Activated naive CD4-positive, alpha-beta T cell treated with anti-CD3 and anti-CD28 coated beads, Interleukin-2, amount 10 ng/mL, durations not matched to agents 7 days and 5 days (primary cell): ENCODE measurements around the gene PARD3B.

ENCODE experiments used
- CTCF ChIA-PET: fragments of 350-600 bp; sonication (Branson Sonifier 250); formaldehyde crosslinking; loops from one replicate; lab custom pipeline; 2021; ENCODE audit warnings: antibody characterized with exemption; lab: Charles Lee
- DNase-seq: peaks from one replicate; pipeline ENCODE4 v3.0.0-alpha.2; 2020
- H3K27ac Mint-ChIP-seq: one replicate; pipeline ENCODE4 v1.8.0; 2021; ENCODE audit warnings: mild to moderate bottlenecking, moderate library complexity, mixed read lengths
- H3K27me3 Mint-ChIP-seq: one replicate; pipeline ENCODE4 v1.8.0; 2021; ENCODE audit warnings: mild to moderate bottlenecking, mixed read lengths
- H3K36me3 Mint-ChIP-seq: one replicate; pipeline ENCODE4 v1.8.0; 2021; ENCODE audit warnings: mixed read lengths
- H3K4me1 Mint-ChIP-seq: one replicate; pipeline ENCODE4 v1.8.0; 2021; ENCODE audit warnings: mixed read lengths
- H3K4me3 Mint-ChIP-seq: one replicate; pipeline ENCODE4 v1.8.0; 2021; ENCODE audit warnings: mild to moderate bottlenecking, moderate library complexity, mixed read lengths
- H3K9me3 Mint-ChIP-seq: one replicate; pipeline ENCODE4 v1.8.0; 2021; ENCODE audit warnings: mixed read lengths

The PARD3B gene

DNA sequence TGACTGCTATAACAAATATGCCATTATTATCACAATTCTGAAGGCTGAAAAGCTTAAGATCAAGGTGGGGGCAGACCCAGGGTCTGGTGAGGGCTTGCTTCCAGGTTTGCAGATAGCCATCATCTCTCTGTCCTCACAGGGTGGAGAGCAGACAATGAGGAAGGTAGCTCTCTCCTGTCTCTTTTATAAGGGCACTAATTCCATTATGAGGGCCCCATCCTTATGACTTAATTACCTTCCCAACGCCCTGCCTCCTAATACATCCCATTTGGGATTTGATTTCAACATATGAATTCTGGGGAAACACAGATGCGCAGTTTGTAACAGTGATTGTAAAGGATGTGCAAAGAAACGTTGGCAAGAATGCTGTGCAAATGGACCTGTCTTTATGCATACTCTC is 44.8 kb downstream of the PARD3B start:
- no peak for DNase-seq
- CTCF ChIA-PET: no interaction called here
- H3K4me1 Mint-ChIP-seq: no peaks in the 10 kb centered on the region
- no peak overlapping the region for H3K4me3 Mint-ChIP-seq
- H3K27ac Mint-ChIP-seq: no peak overlapping the region
- peaks cover 7% of the 10 kb centered on the region for H3K27me3 Mint-ChIP-seq
- no peaks in the 10 kb centered on the region for H3K9me3 Mint-ChIP-seq
- H3K36me3 Mint-ChIP-seq: no peaks in the 10 kb centered on the region

DNA sequence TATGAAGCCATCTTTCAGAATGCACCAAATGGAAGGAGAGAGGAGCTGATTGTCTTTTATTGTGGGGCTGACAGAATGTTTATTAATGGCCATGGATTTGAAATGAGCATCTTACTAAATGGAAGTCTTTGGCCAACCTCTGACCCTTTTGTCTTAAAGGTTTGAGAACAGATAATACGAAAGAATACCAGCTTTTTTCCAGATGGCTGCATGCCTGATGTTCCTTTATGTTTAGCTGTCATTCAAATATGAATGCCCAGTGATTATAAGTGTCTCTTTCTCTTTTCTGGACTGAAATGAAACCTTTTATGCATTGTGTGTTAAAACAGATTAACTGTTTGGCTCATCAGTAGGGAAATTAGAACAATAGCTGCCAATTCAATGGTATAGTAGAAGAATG is 46.0 kb downstream of the PARD3B start:
- no peaks in the 10 kb centered on the region for H3K9me3 Mint-ChIP-seq
- H3K27ac Mint-ChIP-seq: no peak overlapping the region
- H3K4me1 Mint-ChIP-seq: no peaks in the 10 kb centered on the region
- H3K27me3 Mint-ChIP-seq: peaks cover 9% of the 10 kb centered on the region
- CTCF ChIA-PET: no interaction called here
- H3K36me3 Mint-ChIP-seq: no peaks in the 10 kb centered on the region
- H3K4me3 Mint-ChIP-seq: no peak overlapping the region
- DNase-seq: no peak

DNA sequence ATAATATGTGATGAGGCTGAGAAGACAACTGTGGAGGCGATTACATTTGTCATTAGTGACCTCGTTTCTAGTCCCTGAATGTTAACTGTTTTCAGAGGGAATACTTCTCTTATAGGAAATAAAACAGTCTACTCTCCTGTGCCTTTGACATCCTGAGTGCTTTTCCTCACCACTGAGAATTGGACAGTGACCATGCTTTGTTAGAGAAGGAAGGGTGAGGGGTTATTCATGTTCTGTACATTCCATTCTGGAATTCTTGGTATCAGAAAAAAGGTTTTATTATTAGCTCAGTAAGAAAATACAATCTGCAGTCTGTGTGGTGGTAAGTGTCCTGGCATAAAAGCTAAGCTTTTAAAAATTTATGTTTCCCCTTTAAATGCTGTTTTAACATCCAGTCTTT is 58.8 kb downstream of the PARD3B start:
- Mint-ChIP-seq H3K36me3 (no peaks in the 10 kb centered on the region), H3K27me3 (peaks cover 8% of the 10 kb centered on the region), H3K9me3 (no peaks in the 10 kb centered on the region), H3K4me3 (no peak overlapping the region), H3K27ac (no peak overlapping the region), H3K4me1 (no peaks in the 10 kb centered on the region)
- CTCF ChIA-PET: no interaction called here
- no peak for DNase-seq

DNA sequence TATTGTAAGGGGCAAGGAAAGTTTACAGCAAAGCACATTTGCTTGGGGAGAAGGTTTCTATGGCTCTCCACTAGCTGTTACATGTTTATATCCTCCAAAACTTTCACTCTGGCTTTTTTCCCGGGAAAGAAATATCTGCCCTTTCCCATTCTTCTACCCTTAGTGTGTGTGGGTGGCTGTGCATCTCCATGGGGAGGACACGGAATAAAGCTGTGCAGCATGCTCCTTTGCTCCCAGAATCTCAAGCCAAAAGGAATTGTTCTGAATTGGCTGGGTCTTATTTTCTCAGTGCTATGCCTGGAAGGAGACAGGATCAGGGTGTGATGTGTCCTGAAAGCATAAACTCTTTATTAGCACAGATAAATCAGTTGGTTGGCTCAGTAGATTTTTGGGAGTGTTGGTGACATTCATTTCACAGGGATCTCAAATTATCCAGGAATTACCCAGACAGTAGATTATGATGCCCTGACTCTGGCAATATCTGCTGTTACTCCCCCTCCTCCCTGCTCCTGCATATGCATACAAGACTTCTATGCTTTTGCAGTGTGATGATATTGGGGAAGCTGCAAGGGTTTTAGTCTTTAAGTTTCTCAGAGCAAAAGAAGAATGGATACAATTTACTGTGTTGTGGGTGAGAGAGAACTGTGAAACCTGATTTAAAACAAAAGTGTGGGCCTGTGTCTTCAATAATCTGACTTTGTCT is 63.1 kb downstream of the PARD3B start:
- no peak for DNase-seq
- Mint-ChIP-seq H3K9me3 (no peaks in the 10 kb centered on the region), H3K36me3 (no peaks in the 10 kb centered on the region), H3K27me3 (peaks cover 4% of the 10 kb centered on the region), H3K27ac (no peak overlapping the region), H3K4me3 (no peak overlapping the region), H3K4me1 (no peaks in the 10 kb centered on the region)
- CTCF ChIA-PET: no interaction called here

DNA sequence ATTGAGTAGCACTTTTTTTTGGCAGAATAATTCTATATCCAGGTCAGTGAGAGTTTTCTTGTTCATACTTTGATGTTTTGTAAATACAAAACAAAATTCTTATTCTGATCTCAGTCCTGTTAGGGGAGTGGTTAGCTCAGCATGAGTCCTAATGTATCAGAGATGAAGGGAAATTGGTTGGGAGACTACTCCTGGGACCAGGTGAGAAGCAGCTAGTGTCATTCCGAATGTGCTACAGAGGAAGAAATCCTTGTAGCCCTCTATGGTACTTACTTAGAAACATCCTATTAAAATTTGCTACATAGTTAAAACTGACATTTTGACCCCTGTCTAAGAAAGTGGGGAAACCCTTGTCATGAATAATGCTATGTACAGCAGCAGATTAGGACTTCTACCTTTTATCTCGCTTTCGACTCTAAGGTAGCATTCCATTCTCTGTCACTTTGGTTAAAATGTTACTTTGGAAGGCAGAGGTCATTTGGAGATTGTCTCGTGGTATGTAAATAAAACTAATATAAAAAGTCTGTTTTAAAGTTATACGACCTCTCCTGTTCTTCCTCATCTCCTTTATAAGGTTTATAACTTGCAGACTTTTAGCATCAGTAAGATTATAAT is 65.8 kb downstream of the PARD3B start:
- Mint-ChIP-seq H3K27me3 (no peaks in the 10 kb centered on the region), H3K27ac (no peak overlapping the region), H3K4me3 (no peak overlapping the region), H3K36me3 (no peaks in the 10 kb centered on the region), H3K4me1 (no peaks in the 10 kb centered on the region), H3K9me3 (no peaks in the 10 kb centered on the region)
- CTCF ChIA-PET: no interaction called here
- no peak for DNase-seq

DNA sequence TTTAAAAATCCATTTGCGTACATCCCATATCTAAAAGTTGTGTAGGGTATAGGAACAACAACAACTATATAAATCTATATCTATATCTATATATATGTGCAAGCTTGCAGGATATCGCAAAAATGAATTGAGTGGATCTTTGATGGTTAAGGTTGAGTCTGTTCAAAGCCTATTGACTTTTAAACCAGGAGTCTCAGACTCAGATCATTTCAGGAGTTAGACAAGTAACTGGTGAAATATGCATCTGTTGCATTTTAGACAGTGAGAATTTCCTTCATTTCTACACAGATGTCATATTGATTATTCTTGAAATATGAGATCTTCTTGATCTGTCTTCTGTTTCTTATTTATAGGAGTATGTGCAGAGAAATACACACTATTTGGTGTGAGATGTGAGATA is 66.5 kb downstream of the PARD3B start:
- no peaks in the 10 kb centered on the region for H3K27me3 Mint-ChIP-seq
- DNase-seq: no peak
- H3K4me1 Mint-ChIP-seq: no peaks in the 10 kb centered on the region
- no peaks in the 10 kb centered on the region for H3K9me3 Mint-ChIP-seq
- H3K36me3 Mint-ChIP-seq: no peaks in the 10 kb centered on the region
- H3K4me3 Mint-ChIP-seq: no peak overlapping the region
- CTCF ChIA-PET: no interaction called here
- no peak overlapping the region for H3K27ac Mint-ChIP-seq

DNA sequence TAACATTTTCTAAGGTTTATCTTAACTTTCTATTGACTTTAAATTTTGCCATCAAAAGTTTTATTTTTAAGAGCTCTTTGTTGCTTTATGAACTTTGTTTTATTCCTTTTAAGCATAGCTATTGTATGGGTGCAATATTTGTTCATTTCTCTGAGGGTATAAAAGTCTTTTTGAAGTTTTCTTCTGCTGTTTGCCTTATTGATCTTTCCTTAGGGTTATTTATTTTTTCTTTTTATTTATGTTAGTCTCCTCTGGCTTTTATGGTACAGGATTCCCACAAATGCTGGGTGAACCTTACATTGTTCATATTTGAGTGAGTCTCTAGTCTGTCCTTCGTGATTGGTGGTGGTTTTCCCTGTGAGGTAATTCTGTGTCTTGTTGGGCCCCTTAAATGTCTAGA is 68.4 kb downstream of the PARD3B start:
- H3K36me3 Mint-ChIP-seq: no peaks in the 10 kb centered on the region
- H3K4me1 Mint-ChIP-seq: no peaks in the 10 kb centered on the region
- CTCF ChIA-PET: no interaction called here
- DNase-seq: no peak
- H3K9me3 Mint-ChIP-seq: no peaks in the 10 kb centered on the region
- H3K4me3 Mint-ChIP-seq: no peak overlapping the region
- H3K27me3 Mint-ChIP-seq: no peaks in the 10 kb centered on the region
- H3K27ac Mint-ChIP-seq: no peak overlapping the region

DNA sequence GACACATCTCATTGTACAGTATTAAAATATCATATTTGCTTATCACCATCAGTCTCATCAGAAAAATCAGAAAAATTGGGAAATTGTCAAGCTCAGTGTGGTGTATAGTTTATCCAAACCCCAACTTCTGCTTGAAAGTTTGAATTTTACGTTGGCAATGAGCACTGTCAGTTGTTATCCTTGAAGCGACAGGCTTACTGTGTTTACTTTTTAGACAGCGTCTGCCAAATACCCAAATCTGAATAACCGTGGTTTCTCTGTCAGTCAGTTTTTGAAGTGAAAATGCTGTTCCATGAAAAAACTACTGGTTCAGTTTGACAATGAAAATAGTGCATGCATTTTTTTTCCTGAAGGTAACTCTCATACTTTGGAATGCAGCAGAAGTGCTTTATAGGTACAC is 70.2 kb downstream of the PARD3B start:
- H3K36me3 Mint-ChIP-seq: no peaks in the 10 kb centered on the region
- H3K27ac Mint-ChIP-seq: no peak overlapping the region
- peaks cover 4% of the 10 kb centered on the region for H3K27me3 Mint-ChIP-seq
- H3K9me3 Mint-ChIP-seq: no peaks in the 10 kb centered on the region
- no peak for DNase-seq
- H3K4me3 Mint-ChIP-seq: no peak overlapping the region
- H3K4me1 Mint-ChIP-seq: no peaks in the 10 kb centered on the region
- CTCF ChIA-PET: no interaction called here

DNA sequence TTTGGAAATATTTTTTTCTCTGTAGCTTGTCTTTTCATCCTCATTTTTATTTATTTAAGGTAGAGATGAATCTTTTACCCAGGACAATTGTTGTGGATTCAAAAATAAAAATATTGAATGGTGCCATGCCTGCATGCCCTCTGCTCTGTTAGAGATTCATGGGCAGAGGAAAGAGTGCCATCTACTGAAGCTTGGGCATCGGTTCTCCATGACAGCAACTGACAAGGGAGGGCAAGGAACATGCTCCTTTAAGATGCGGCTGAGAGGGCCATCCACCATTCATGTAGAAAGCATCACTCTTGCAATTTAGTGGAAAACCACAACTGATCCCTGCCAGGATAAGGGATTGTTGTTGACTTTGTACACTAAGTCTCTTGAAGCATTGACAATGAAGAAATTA is 79.9 kb downstream of the PARD3B start:
- H3K27me3 Mint-ChIP-seq: peaks cover 1% of the 10 kb centered on the region
- H3K36me3 Mint-ChIP-seq: no peaks in the 10 kb centered on the region
- no peak for DNase-seq
- CTCF ChIA-PET: no interaction called here
- no peak overlapping the region for H3K27ac Mint-ChIP-seq
- H3K9me3 Mint-ChIP-seq: no peaks in the 10 kb centered on the region
- no peaks in the 10 kb centered on the region for H3K4me1 Mint-ChIP-seq
- H3K4me3 Mint-ChIP-seq: no peak overlapping the region

DNA sequence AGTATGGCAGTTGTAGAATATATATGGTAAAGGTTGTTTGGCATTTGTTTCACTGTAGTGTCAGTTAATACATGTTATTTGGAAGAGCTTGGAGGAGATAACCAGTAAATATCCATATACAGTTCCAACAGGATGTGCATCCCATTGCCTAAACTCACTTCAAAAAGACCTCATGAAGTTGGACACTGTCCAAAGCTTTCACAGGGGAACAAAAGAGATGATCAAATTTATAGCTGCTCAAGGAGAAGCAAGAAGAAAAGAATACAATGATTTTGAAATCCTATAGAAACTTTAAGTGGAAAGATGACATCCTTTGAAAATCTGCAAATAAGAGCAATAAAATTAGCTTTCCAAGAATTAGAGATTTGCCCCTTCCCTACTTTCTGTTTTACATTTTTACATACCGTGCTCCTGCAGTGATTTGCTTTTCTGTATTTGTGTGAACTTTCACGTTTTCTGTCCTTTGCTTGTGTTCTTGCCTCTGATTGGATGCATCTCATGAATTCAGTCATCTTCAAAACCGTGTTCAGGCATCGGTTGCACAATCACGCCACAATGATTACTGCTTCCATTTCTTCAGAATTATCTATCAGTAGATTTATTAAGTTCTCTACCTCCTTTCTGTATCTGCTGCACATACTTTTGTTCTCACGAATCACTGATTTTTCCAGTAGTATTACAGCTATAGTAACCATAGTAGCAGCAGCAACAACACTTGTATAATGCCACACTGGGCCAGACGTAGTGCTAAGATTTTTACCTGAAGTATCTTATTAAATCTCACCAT is 83.8 kb downstream of the PARD3B start:
- CTCF ChIA-PET: no interaction called here
- Mint-ChIP-seq H3K27me3 (peaks cover 11% of the 10 kb centered on the region), H3K36me3 (no peaks in the 10 kb centered on the region), H3K9me3 (no peaks in the 10 kb centered on the region), H3K4me3 (no peak overlapping the region), H3K27ac (no peak overlapping the region), H3K4me1 (no peaks in the 10 kb centered on the region)
- DNase-seq: no peak

DNA sequence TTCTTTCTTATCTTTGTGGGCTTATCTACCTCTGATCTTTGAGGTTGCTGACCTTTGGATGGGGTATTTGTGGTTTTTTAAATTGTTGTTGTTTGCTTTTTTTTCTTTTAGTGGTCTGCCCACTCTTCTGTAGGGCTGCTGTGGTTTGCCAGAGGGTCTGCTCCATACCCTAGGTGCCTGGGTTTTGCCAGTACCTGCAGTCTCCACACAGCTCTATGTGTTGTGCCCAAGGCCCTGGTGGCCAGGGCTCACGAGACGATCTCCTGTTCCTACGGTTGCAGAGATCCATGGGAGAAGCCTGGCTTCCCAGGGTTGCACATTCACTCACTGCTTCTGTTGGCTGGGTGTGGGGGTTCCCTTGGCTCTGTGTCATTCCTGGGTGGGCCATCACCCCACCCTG is 87.1 kb downstream of the PARD3B start:
- DNase-seq: no peak
- Mint-ChIP-seq H3K27me3 (peaks cover 11% of the 10 kb centered on the region), H3K9me3 (no peaks in the 10 kb centered on the region), H3K4me3 (no peak overlapping the region), H3K4me1 (no peaks in the 10 kb centered on the region), H3K36me3 (no peaks in the 10 kb centered on the region), H3K27ac (no peak overlapping the region)
- CTCF ChIA-PET: no interaction called here

DNA sequence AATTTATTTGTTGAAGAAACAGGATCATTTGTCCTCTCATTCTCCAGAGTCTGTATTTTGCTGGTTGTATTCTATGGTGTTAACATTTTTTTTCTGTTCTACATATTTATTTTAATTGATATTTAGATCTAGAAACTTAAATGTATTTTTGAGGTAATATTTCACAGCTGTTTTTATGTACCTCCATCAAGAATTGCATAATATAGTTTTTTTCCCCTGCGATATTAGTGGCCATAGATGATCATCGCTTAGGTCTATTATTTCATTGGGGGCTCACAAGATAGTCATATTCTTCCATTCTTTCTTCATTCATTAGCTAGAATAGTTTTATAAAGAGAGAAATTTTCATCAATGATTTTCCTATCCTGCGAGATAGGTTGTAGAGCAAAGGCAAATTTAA is 89.3 kb downstream of the PARD3B start:
- Mint-ChIP-seq H3K9me3 (no peaks in the 10 kb centered on the region), H3K36me3 (no peaks in the 10 kb centered on the region), H3K4me3 (no peak overlapping the region), H3K4me1 (no peaks in the 10 kb centered on the region), H3K27me3 (peaks cover 11% of the 10 kb centered on the region), H3K27ac (no peak overlapping the region)
- CTCF ChIA-PET: interaction anchor here (1.0 kb wide), 1 partner anchor 11 kb away, joined by 3 read pairs; no protein-coding TSS in a partner anchor
- no peak for DNase-seq

DNA sequence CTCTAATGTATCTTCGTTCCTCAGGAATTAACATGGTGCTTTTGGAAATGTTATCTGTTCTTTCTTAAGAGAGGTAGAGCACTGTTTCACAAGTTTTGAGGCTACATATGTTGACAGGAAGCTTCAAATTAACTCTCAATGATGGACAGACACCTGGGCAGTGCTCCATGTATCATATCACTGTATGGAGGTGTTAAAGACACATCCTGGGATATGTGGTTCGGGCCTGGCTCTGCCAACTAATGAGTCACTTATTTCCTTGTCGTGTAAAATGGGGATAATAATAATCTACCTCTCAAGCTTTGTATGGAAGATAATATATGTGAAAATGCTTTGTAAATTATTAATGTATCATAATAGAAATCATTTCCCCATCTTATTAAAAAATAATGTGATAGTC is 90.2 kb downstream of the PARD3B start:
- Mint-ChIP-seq H3K4me1 (no peaks in the 10 kb centered on the region), H3K27me3 (peaks cover 11% of the 10 kb centered on the region), H3K9me3 (no peaks in the 10 kb centered on the region), H3K27ac (no peak overlapping the region), H3K4me3 (no peak overlapping the region), H3K36me3 (no peaks in the 10 kb centered on the region)
- CTCF ChIA-PET: no interaction called here
- no peak for DNase-seq

DNA sequence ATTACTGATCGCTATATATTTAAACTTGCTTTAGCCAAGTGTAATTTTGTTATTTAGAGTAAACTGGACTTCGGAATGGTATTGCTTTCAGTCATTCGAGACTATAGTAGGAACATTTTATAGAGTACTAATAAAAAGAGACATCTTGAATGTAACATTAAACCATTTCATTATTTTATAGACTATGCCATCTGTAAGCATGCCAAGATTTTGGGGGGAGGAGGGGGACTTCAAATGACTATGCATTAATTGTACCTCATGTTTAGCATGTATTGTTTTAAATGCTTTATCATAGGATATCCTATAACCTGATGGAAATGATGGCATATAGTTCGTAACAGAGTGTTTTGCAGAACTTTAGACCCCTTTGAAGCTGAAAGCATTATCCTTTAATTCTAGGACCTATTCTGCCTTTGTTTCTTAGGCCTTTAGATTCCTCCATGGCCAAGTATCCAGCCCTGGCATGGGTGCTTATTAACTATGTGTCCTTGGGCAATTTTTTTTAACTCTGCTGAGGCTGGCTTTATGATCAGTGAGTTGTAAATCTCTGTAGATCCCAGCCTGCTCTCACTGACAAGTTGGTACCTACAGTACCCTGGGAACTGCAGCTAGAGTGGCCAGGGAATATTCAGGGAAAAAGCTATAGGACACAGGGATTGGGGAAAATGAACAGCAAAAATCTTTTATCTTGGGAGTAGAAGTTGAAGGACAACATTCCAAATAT is 93.4 kb downstream of the PARD3B start:
- Mint-ChIP-seq H3K9me3 (no peaks in the 10 kb centered on the region), H3K4me3 (no peak overlapping the region), H3K27me3 (no peaks in the 10 kb centered on the region), H3K36me3 (no peaks in the 10 kb centered on the region), H3K27ac (no peak overlapping the region), H3K4me1 (no peaks in the 10 kb centered on the region)
- CTCF ChIA-PET: no interaction called here
- no peak for DNase-seq
